Lower lobe of right lung (tissue), 2 donors: ENCODE data around the gene HSPB2. TPM values are rescaled to one million over a fixed set of nuclear protein-coding genes. Genes with fewer than 3 reads are reported as not detected.
A peak's percentile ranks its signal among the peaks of the same experiment; 100 is the strongest.

Experiments used
- ATAC-seq, 2 donors: fragments of 200-7000 bp; cut with Tn5 transposase; one replicate each; pipeline ENCODE4 v1.9.1; 2020 to 2022; ENCODE audit warnings: mild to moderate bottlenecking in 2 of 2, moderate library complexity in 2 of 2
- DNase-seq: peaks from one replicate; pipeline ENCODE4 v3.0.0-alpha.2; 2020
- H3K27ac ChIP-seq: fragments of 200-600 bp; one replicate; pipeline ENCODE4 v1.8.0; 2022
- H3K27me3 ChIP-seq: fragments of 200-600 bp; one replicate; pipeline ENCODE4 v1.8.0; 2022; ENCODE audit warnings: low read depth
- H3K36me3 ChIP-seq: fragments of 200-600 bp; one replicate; pipeline ENCODE4 v1.8.0; 2022; ENCODE audit warnings: mild to moderate bottlenecking
- H3K4me1 ChIP-seq: fragments of 200-600 bp; one replicate; pipeline ENCODE4 v1.8.0; 2022
- H3K4me3 ChIP-seq: fragments of 200-600 bp; one replicate; pipeline ENCODE4 v1.8.0; 2022; ENCODE audit warnings: mild to moderate bottlenecking
- H3K9me3 ChIP-seq: fragments of 200-600 bp; one replicate; pipeline ENCODE4 v1.8.0; 2022
- intact Hi-C: fragments of 100-400 bp; cut with DNase I; formaldehyde crosslinking; loops from one replicate; pipeline ENCODE4 v1.11.0; 2022
- long read RNA-seq: library from polyadenylated mRNA; unstranded; transcript quantifications from one replicate; pipeline ENCODE4 v2.0.0, GENCODE V29; 2021
- total RNA-seq: library from RNA; stranded (reverse); fragmentation: NEBNext Ultra II Directional; extraction: Animal tissue kit (Norgen Biotek cat#: 25700); gene quantifications from one replicate; pipeline ENCODE4 v1.2.1, GENCODE V29; 2021
- TF ChIP-seq, protein P1 (sequence below): fragments of 200-600 bp; IDR thresholded peaks from one replicate; pipeline ENCODE4 v1.8.0; 2022; ENCODE audit warnings: antibody characterized with exemption, mild to moderate bottlenecking
- donor health status: DM: no; HTN: yes; CAD: no; lungs with severe emphysema.

HSPB2 gene, protein sequence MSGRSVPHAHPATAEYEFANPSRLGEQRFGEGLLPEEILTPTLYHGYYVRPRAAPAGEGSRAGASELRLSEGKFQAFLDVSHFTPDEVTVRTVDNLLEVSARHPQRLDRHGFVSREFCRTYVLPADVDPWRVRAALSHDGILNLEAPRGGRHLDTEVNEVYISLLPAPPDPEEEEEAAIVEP
- total RNA-seq, result 6.4 TPM
- long read RNA-seq, transcript HSPB2-201 (2 exons, 1,335 nt), result major isoform, 7 of 7 reads
- long read RNA-seq, partial matches to known transcripts, result 0 of 7 reads
- long read RNA-seq, other reads (novel, unspliced or antisense), result 0 of 7 reads

DNA sequence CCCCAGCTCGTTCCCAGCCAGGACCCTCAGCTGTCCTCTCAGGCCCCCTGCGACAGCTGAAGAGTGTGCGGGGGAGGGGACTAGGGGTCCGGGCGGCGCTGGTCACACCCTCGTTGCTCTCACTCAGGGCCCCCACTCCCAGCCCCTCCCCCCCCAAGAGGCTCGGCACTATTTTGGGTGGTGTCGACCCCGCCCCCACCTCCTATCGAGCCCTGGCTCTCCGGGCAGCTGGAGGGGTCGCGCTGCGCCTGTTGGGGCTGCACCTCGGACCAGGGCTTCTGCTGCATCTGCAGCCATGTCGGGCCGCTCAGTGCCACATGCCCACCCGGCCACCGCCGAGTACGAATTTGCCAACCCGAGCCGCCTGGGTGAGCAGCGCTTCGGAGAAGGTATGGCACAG lies at the start of gene HSPB2:
Gene HSPB2 (plus strand): TSS at position 200 of the 400 bp plus-strand sequence. CDS start 96 bp downstream, at position 296.
- Histone ChIP-seq H3K27me3 (peaks cover 14% of the 10 kb centered on the region), H3K4me1 (peaks cover 11% of the 10 kb centered on the region), H3K9me3 (no peaks in the 10 kb centered on the region), H3K36me3 (peaks cover 9% of the 10 kb centered on the region), H3K27ac (peak within 1 kb of the TSS; percentile 83), H3K4me3 (peak within 1 kb of the TSS; percentile 59)
- ATAC-seq, result peak in 1 of 2 donors; percentile 20
- intact Hi-C loops, result no loop called here
- TF ChIP-seq, protein P1, sequence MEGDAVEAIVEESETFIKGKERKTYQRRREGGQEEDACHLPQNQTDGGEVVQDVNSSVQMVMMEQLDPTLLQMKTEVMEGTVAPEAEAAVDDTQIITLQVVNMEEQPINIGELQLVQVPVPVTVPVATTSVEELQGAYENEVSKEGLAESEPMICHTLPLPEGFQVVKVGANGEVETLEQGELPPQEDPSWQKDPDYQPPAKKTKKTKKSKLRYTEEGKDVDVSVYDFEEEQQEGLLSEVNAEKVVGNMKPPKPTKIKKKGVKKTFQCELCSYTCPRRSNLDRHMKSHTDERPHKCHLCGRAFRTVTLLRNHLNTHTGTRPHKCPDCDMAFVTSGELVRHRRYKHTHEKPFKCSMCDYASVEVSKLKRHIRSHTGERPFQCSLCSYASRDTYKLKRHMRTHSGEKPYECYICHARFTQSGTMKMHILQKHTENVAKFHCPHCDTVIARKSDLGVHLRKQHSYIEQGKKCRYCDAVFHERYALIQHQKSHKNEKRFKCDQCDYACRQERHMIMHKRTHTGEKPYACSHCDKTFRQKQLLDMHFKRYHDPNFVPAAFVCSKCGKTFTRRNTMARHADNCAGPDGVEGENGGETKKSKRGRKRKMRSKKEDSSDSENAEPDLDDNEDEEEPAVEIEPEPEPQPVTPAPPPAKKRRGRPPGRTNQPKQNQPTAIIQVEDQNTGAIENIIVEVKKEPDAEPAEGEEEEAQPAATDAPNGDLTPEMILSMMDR, result no peak
- DNase-seq, result no peak

DNA sequence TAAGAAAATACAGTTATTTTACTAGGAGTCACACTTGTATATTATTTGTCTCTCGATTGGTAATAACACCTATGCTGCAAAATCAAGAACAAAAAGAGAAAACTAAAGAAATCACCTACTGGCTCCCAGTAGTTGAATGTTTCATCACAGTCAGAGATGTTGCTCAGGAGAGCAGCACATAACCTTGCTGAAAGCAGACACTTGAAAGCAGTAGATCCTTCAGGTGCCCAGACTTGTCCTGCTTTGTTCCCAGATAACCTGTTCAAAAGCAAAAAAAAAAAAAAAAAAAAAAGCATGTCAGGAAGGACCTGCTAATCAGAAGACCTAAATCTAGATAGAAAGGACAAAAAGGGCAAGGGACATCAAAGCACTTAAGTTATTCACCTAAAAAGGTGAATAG lies 42.4 kb upstream of the HSPB2 start:
- DNase-seq, result no peak
- intact Hi-C loops, result no loop called here
- TF ChIP-seq, protein P1, result no peak
- Histone ChIP-seq H3K36me3 (peaks cover 41% of the 10 kb centered on the region), H3K9me3 (no peaks in the 10 kb centered on the region), H3K4me3 (peak overlapping the region; percentile 97), H3K27me3 (no peaks in the 10 kb centered on the region), H3K4me1 (peaks cover 8% of the 10 kb centered on the region), H3K27ac (no peak overlapping the region)
- no peak for ATAC-seq

DNA sequence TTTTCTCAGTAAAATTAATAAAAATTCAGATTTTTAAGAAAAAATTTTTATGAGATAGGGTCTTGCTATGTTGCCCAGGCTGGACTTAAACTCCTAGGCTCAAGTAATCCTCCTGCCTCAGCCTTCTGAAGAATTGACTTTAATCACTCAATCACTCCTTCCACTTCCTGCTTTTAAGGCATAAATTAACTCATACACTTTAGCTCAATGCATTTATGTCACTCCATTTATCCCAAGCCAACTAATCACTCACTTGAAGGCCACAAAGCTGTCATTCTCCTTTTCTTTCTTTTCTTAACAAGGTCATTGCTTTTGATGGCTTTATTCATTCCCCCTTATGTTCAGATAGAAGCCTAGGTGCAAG lies 42.0 kb upstream of the HSPB2 start:
- Histone ChIP-seq H3K27ac (peak overlapping the region; percentile 92), H3K36me3 (peaks cover 41% of the 10 kb centered on the region), H3K4me3 (peak overlapping the region; percentile 97), H3K4me1 (peaks cover 8% of the 10 kb centered on the region), H3K27me3 (no peaks in the 10 kb centered on the region), H3K9me3 (no peaks in the 10 kb centered on the region)
- TF ChIP-seq, protein P1, result no peak
- ATAC-seq (no peak), DNase-seq (no peak)
- intact Hi-C loops, result no loop called here

DNA sequence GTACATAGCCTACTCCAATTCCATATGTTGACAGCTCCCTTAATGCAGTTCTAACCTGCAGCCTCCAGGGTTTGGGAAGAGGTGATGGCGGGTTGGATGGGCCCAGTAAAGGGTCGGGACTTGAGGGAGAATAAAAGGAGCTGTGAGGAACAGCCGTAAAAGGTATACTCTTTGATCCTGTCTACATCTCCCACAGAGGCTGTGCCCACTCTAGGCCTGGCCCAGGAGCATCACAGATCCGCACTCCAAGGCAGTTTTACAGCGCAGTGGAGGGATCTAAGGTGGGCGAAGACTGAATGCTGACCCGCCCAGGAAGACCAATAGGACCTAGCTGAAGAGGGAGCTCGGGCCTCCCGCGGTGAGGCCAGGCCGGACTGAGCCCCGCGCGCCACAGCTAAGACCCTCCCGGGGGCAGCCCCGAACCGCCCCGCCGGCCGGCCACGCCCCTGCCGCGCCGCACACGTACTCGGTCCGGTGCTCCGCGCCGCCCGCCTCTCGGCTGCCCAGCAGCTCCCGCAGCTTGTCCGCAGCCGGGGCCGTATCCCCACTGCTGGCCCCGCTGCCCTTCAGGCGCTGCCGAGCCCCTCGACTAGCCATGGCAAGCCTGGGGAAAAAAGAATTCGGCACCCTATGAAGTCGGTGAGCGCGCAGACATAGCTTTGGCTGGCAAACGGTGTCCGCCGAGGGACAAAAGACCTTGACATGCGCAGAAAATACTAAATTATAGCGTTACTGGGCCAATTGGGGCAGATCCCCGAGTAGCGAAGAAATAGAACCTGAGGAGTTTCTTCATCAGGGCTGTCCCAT lies 41.4 kb upstream of the HSPB2 start, which contains the start of gene ALG9:
Gene ALG9 (minus strand): TSS at position 696 of the 807 bp plus-strand sequence. CDS start 99 bp downstream, at position 597.
- intact Hi-C loops, result no loop called here

DNA sequence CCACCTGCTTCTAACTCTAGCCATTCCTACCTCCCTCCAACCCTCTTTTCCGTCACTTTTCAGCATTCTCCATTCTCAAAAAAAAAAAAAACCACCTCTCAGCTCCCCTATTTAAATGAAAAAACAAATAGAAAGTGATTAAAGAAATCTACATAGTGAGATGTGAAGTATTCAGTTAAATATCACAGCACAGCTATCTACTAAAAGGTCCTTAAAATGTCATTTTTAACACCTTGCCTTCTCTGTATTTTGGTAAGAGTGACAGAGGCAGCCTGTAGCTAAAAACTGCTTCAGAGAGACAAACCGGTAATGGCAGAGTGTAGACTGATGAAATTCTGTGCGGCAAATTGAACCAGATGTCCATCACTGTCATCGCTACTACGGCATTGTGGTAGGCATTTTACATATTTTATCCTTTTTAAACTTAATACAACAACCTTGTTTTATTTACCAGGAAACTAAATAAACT lies 40.8 kb upstream of the HSPB2 start:
- Histone ChIP-seq H3K27me3 (no peaks in the 10 kb centered on the region), H3K27ac (peak overlapping the region; percentile 92), H3K36me3 (peaks cover 34% of the 10 kb centered on the region), H3K4me3 (peak overlapping the region; percentile 97), H3K4me1 (peaks cover 8% of the 10 kb centered on the region), H3K9me3 (no peaks in the 10 kb centered on the region)
- TF ChIP-seq, protein P1, result no peak
- intact Hi-C loops, result no loop called here
- ATAC-seq, result no peak
- DNase-seq, result no peak

More for the DNA sequence above, 41.4 kb upstream of the HSPB2 start, which contains the start of gene ALG9:
- H3K27ac ChIP-seq, result peak within 1 kb of the TSS; percentile 92
- H3K4me3 ChIP-seq, result peak within 1 kb of the TSS; percentile 97
- H3K27me3 ChIP-seq, result no peaks in the 10 kb centered on the region
- DNase-seq (peak; percentile 84), ATAC-seq (peak; percentile 93 to 97)
- peaks cover 41% of the 10 kb centered on the region for H3K36me3 ChIP-seq
- TF ChIP-seq, protein P1, result no peak
- peaks cover 8% of the 10 kb centered on the region for H3K4me1 ChIP-seq
- H3K9me3 ChIP-seq, result no peaks in the 10 kb centered on the region
